Measurements from ENCODE around the gene CHRM4.
A peak's percentile ranks its signal among the peaks of the same experiment; 100 is the strongest.

Gene CHRM4

GRCh38 chr11:46346886-46347636, 44.5 kb downstream of the CHRM4 start, which contains the start of gene DGKZ:
Gene DGKZ (plus strand): TSS chr11:46347463. CDS start chr11:46347660, 197 bp downstream.
- H3K27ac ChIP-seq (ENCODE audit: low read length): no peak within 1 kb of the TSS
- WGBS (ENCODE audit: insufficient coverage, insufficient read length): no CpG with 5 or more reads among the region's 80 CpGs
- H3K27me3 ChIP-seq (ENCODE audit: control insufficient read depth, insufficient read depth, low read length): no peaks in the 10 kb centered on the region
- H3K4me3 ChIP-seq (ENCODE audit: low read length): peak within 1 kb of the TSS; percentile 91
- no peak for DNase-seq (ENCODE audit: low read depth, low spot score)
- peaks cover 12% of the 10 kb centered on the region for H3K4me1 ChIP-seq (ENCODE audit: control insufficient read depth, insufficient read depth, low read length)
- H3K9me3 ChIP-seq (ENCODE audit: control insufficient read depth, insufficient read depth, low read length): no peaks in the 10 kb centered on the region
- 0 out of 2 replicates have a peak, but pooled peaks cover 3% of the 10 kb centered on the region for H3K36me3 ChIP-seq (ENCODE audit: control insufficient read depth, insufficient read depth, low read length)

- Histone ChIP-seq H3K36me3 (ENCODE audit: control insufficient read depth, insufficient read depth, low read length) (no peaks in the 10 kb centered on the region), H3K27me3 (ENCODE audit: control insufficient read depth, insufficient read depth, low read length) (no peaks in the 10 kb centered on the region), H3K4me1 (ENCODE audit: control insufficient read depth, insufficient read depth, low read length) (peaks cover 11% of the 10 kb centered on the region), H3K27ac (ENCODE audit: low read length) (no peak overlapping the region), H3K9me3 (ENCODE audit: control insufficient read depth, insufficient read depth, low read length) (no peaks in the 10 kb centered on the region), H3K4me3 (ENCODE audit: low read length) (no peak overlapping the region)
- no CpG with 5 or more reads among the region's 10 CpGs for WGBS (ENCODE audit: insufficient coverage, insufficient read length)
- no peak for DNase-seq (ENCODE audit: low read depth, low spot score)
Measured at GRCh38 chr11:46345881-46346484, 45.6 kb downstream of the CHRM4 start.

GRCh38 chr11:46345131-46345597, 46.4 kb downstream of the CHRM4 start:
- no peaks in the 10 kb centered on the region for H3K36me3 ChIP-seq (ENCODE audit: control insufficient read depth, insufficient read depth, low read length)
- H3K27me3 ChIP-seq (ENCODE audit: control insufficient read depth, insufficient read depth, low read length): no peaks in the 10 kb centered on the region
- no peaks in the 10 kb centered on the region for H3K9me3 ChIP-seq (ENCODE audit: control insufficient read depth, insufficient read depth, low read length)
- DNase-seq (ENCODE audit: low read depth, low spot score): no peak
- H3K4me1 ChIP-seq (ENCODE audit: control insufficient read depth, insufficient read depth, low read length): peaks cover 12% of the 10 kb centered on the region
- WGBS (ENCODE audit: insufficient coverage, insufficient read length): no CpG with 5 or more reads among the region's 20 CpGs
- no peak overlapping the region for H3K4me3 ChIP-seq (ENCODE audit: low read length)
- no peak overlapping the region for H3K27ac ChIP-seq (ENCODE audit: low read length)

GRCh38 chr11:46343520-46343919, 48.1 kb downstream of the CHRM4 start:
- Histone ChIP-seq H3K4me3 (ENCODE audit: low read length) (no peak overlapping the region), H3K27ac (ENCODE audit: low read length) (no peak overlapping the region), H3K4me1 (ENCODE audit: control insufficient read depth, insufficient read depth, low read length) (peaks cover 16% of the 10 kb centered on the region), H3K27me3 (ENCODE audit: control insufficient read depth, insufficient read depth, low read length) (no peaks in the 10 kb centered on the region), H3K36me3 (ENCODE audit: control insufficient read depth, insufficient read depth, low read length) (no peaks in the 10 kb centered on the region), H3K9me3 (ENCODE audit: control insufficient read depth, insufficient read depth, low read length) (no peaks in the 10 kb centered on the region)
- no peak for DNase-seq (ENCODE audit: low read depth, low spot score)
- no CpG with 5 or more reads among the region's 3 CpGs for WGBS (ENCODE audit: insufficient coverage, insufficient read length)

- no peak overlapping the region for H3K4me3 ChIP-seq (ENCODE audit: low read length)
- no peaks in the 10 kb centered on the region for H3K9me3 ChIP-seq (ENCODE audit: control insufficient read depth, insufficient read depth, low read length)
- no peak overlapping the region for H3K27ac ChIP-seq (ENCODE audit: low read length)
- DNase-seq (ENCODE audit: low read depth, low spot score): no peak
- no peaks in the 10 kb centered on the region for H3K27me3 ChIP-seq (ENCODE audit: control insufficient read depth, insufficient read depth, low read length)
- peaks cover 20% of the 10 kb centered on the region for H3K4me1 ChIP-seq (ENCODE audit: control insufficient read depth, insufficient read depth, low read length)
- no peaks in the 10 kb centered on the region for H3K36me3 ChIP-seq (ENCODE audit: control insufficient read depth, insufficient read depth, low read length)
- WGBS (ENCODE audit: insufficient coverage, insufficient read length): no CpG with 5 or more reads among the region's 5 CpGs
Measured at GRCh38 chr11:46342239-46342638, 49.3 kb downstream of the CHRM4 start.

GRCh38 chr11:46341454-46341853, 50.1 kb downstream of the CHRM4 start:
- no CpG with 5 or more reads among the region's 3 CpGs for WGBS (ENCODE audit: insufficient coverage, insufficient read length)
- Histone ChIP-seq H3K27me3 (ENCODE audit: control insufficient read depth, insufficient read depth, low read length) (no peaks in the 10 kb centered on the region), H3K9me3 (ENCODE audit: control insufficient read depth, insufficient read depth, low read length) (no peaks in the 10 kb centered on the region), H3K36me3 (ENCODE audit: control insufficient read depth, insufficient read depth, low read length) (no peaks in the 10 kb centered on the region), H3K4me3 (ENCODE audit: low read length) (no peak overlapping the region), H3K4me1 (ENCODE audit: control insufficient read depth, insufficient read depth, low read length) (peaks cover 19% of the 10 kb centered on the region), H3K27ac (ENCODE audit: low read length) (no peak overlapping the region)
- DNase-seq (ENCODE audit: low read depth, low spot score): no peak

- Histone ChIP-seq H3K9me3 (ENCODE audit: control insufficient read depth, insufficient read depth, low read length) (no peaks in the 10 kb centered on the region), H3K4me3 (ENCODE audit: low read length) (no peak overlapping the region), H3K36me3 (ENCODE audit: control insufficient read depth, insufficient read depth, low read length) (no peaks in the 10 kb centered on the region), H3K27ac (ENCODE audit: low read length) (peak overlapping the region; percentile 32), H3K4me1 (ENCODE audit: control insufficient read depth, insufficient read depth, low read length) (peaks cover 20% of the 10 kb centered on the region), H3K27me3 (ENCODE audit: control insufficient read depth, insufficient read depth, low read length) (no peaks in the 10 kb centered on the region)
- WGBS (ENCODE audit: insufficient coverage, insufficient read length): no CpG with 5 or more reads among the region's 2 CpGs
- DNase-seq (ENCODE audit: low read depth, low spot score): no peak
Measured at GRCh38 chr11:46339816-46340215, 51.8 kb downstream of the CHRM4 start.

- Histone ChIP-seq H3K9me3 (ENCODE audit: control insufficient read depth, insufficient read depth, low read length) (no peaks in the 10 kb centered on the region), H3K4me3 (ENCODE audit: low read length) (no peak overlapping the region; the same call in 1 of the 2 replicates), H3K36me3 (ENCODE audit: control insufficient read depth, insufficient read depth, low read length) (no peaks in the 10 kb centered on the region), H3K27ac (ENCODE audit: low read length) (peak overlapping the region; percentile 70), H3K27me3 (ENCODE audit: control insufficient read depth, insufficient read depth, low read length) (peaks cover under 1% of the 10 kb centered on the region; the same call in 1 of the 2 replicates), H3K4me1 (ENCODE audit: control insufficient read depth, insufficient read depth, low read length) (peaks cover 19% of the 10 kb centered on the region)
- no CpG with 5 or more reads among the region's 16 CpGs for WGBS (ENCODE audit: insufficient coverage, insufficient read length)
- peak; percentile 91 for DNase-seq (ENCODE audit: low read depth, low spot score)
Measured at GRCh38 chr11:46338988-46339666, 52.4 kb downstream of the CHRM4 start.

GRCh38 chr11:46338636-46338987, 53.0 kb downstream of the CHRM4 start:
- Histone ChIP-seq H3K4me1 (ENCODE audit: control insufficient read depth, insufficient read depth, low read length) (peaks cover 19% of the 10 kb centered on the region), H3K36me3 (ENCODE audit: control insufficient read depth, insufficient read depth, low read length) (no peaks in the 10 kb centered on the region), H3K27me3 (ENCODE audit: control insufficient read depth, insufficient read depth, low read length) (peaks cover 5% of the 10 kb centered on the region; the same call in 1 of the 2 replicates), H3K27ac (ENCODE audit: low read length) (peak overlapping the region; percentile 70), H3K4me3 (ENCODE audit: low read length) (no peak overlapping the region; the same call in 1 of the 2 replicates), H3K9me3 (ENCODE audit: control insufficient read depth, insufficient read depth, low read length) (no peaks in the 10 kb centered on the region)
- DNase-seq (ENCODE audit: low read depth, low spot score): no peak
- no CpG with 5 or more reads among the region's 9 CpGs for WGBS (ENCODE audit: insufficient coverage, insufficient read length)

- H3K36me3 ChIP-seq (ENCODE audit: control insufficient read depth, insufficient read depth, low read length): no peaks in the 10 kb centered on the region
- no peak overlapping the region for H3K4me3 ChIP-seq (ENCODE audit: low read length)
- no peak for DNase-seq (ENCODE audit: low read depth, low spot score)
- no peak overlapping the region for H3K27ac ChIP-seq (ENCODE audit: low read length)
- no peaks in the 10 kb centered on the region for H3K9me3 ChIP-seq (ENCODE audit: control insufficient read depth, insufficient read depth, low read length)
- peaks cover 19% of the 10 kb centered on the region for H3K4me1 ChIP-seq (ENCODE audit: control insufficient read depth, insufficient read depth, low read length)
- no CpG with 5 or more reads among the region's 13 CpGs for whole genome bisulfite sequencing (ENCODE audit: insufficient coverage, insufficient read length)
- peaks cover 8% of the 10 kb centered on the region; the same call in 1 of the 2 replicates for H3K27me3 ChIP-seq (ENCODE audit: control insufficient read depth, insufficient read depth, low read length)
Measured at GRCh38 chr11:46337626-46338345, 53.8 kb downstream of the CHRM4 start.
